UCSD-AML1 (cell line): ENCODE data around the gene ZNF821.
"Not testable (repeated sequence)": the region's sequence is repeated elsewhere in the genome, so short reads cannot be mapped to it uniquely, and the experiment has no call there.

Experiments used
- DNase-seq: peaks from one replicate; lab custom pipeline; 2025; ENCODE audit not compliant: unreplicated experiment; lab: John Stamatoyannopoulos, UW

Gene ZNF821

DNA sequence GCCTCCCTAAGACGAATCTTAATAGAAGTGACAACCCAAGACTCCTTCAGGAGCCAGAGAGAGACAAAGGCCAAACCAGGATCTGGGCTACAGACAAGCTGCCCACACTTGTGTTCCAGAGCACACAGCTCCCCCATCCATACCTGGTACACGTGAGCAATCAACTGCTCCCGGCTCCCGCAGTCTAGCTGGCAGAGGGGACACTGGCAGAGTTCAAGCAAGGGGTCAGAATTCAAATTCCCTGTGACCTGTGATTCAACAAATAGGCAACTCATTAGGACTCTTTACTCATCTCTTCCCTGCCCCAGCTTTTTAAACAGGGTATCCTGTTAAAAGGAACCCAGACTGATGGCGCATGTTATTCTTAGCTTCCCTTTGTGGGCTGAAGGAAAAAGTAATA is 20.0 kb downstream of the ZNF821 start:
- no peak for DNase-seq

DNA sequence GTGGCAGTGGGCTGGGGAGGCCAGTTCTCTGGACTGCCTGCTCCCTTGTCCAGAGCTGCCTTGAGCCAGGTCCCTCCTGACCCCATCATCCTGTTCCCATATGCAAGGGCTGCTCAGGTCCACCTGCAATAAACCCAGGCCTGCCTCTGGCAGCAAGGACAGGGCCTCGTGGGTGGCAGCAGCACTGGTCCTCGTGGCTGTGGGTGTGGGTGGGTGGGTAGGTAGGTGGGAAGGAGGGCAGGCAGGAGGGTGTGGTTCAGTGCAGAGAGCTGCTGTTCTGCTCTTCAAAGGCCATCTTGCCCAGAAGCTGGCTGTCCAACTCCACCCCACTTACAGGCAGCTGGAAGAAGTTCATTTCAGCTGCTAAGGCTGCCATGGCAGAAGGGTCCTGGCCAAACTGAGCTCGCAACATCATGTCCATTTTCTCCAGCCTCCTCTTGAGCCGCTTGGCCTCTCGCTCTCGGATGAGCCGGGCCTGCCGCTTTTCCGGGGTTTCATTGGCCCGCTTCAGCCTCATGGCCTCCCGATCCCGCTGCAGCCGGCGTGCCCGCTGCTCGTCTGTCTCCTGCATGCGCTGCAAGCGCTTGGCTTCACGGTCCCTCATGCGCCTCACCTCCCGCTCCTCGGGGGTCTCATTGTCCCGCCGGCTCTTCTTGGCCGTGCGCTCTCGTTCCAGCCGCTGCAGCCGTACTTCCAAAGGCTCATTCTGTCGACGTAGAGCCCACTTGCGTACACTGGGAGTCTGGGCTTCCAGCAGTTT is 24.0 kb downstream of the ZNF821 start:
- DNase-seq = no peak

DNA sequence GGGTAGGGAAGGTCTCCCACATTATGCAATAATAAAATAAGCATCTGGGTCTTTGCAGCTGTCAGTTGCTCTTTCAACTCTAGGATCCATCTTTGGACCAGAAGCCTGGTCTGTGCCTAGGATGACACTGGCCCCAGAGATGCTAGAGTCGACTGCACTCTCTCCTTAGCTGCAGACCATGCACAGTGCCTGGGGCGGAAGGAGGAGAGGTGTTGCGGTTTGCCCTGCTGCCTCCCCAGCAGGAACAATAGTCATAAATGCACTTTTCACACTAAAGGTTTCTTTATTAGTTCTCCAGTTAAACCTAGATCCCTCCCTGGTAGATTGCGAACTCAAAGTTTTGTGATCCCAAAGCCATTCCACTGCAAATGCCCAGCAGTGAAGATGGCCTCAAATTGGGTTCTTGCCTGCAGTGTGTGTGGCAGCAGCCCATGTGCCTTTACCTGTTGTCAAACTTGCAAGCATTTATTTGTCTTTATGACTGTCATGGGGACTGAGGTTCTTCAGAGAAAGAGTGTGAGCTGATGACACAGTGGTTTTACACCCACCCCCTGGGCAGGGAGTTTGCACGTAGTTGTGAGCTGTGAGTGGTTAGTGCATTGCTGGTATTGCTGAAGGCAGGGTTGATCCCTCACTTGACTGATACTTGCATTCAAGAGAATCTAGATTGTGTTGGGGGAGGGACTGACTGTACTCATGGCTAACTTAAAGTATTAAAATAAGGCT is 27.9 kb downstream of the ZNF821 start:
- no peak for DNase-seq

DNA sequence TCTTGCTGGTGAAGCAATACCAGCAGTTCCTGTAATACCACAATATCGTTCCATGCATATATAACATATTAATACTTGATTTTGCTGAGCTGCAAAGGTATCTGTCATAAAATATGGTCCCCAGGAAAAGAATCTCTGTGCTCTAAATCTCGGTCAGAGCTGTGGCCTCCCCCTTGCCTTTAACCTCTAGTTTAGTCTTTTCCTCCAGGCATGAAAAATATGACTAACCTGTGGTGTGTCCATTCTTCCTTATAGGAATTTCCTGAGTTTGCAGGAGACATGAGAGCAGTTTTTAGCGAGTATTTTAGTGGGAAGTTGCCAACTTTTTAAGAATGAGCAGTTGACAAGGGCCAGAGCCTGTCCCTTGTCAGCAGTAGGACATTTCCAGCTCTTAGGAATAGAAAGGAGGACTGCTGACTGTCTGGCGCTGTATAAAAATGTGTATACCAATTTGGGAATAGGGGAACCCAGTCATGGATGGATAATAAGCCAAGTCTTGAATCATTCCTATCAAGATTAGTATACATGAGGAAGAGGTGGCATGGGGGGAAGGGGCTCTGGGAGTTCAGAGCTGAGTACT is 29.5 kb downstream of the ZNF821 start:
- DNase-seq = no peak

DNA sequence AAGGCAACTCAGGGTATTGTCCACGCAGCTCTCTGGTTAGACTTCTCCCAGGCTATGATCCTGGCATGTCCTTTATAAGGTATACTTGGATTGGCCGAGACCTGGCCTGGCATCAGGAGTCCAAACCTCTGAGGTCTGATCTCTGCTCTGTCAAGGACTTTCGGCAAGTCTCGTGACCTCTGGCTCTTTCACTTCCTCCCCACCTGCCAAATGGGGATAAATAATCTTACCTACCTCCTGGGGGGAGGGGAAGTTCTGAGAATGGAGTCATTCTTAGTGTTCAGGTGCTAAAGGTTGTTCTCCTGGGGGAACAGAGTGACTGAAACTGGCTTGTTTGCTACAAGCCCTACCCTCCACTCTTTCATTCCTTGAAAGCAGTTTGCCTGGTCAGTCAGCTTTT is 30.6 kb downstream of the ZNF821 start:
- no peak for DNase-seq

DNA sequence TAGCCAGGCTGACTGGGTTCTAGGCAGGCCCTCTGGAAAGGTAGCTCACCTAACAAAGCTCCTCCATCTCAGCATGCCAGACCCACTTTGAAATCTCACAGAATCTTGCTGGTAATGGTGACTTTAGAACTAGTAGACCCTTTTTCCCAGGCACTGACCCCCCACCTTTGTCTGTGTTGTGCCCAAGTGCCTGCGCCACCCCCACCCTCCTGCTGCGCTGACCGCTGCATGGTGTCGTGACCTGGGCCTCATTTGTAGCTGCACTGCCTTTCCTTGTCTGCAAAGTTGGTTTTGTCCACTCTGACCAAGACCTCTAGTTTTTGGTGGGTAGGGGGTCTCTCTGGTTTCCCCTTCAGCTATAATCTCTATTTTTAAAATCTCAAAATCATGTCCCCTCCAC is 31.4 kb downstream of the ZNF821 start:
- no peak for DNase-seq

DNA sequence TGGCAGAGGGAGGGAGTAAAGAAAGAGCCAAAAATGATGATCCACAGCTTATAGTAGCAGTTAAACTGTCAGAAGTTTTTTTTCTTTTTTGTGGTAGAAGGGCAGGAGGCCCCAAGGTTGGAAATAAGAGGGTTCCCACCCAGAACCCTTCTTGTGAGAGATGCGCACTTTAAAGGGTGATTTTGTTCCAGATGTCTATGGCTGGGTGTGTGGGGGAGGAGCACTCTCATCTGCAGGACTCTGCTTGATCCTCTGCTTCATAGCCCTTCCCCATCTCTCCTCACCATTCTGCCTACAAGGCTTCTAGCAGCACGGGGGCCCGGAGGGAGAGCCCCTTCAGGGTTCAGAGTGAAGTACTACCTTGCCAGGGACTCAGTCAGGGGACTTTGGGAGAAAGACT is 31.8 kb downstream of the ZNF821 start:
- no peak for DNase-seq

DNA sequence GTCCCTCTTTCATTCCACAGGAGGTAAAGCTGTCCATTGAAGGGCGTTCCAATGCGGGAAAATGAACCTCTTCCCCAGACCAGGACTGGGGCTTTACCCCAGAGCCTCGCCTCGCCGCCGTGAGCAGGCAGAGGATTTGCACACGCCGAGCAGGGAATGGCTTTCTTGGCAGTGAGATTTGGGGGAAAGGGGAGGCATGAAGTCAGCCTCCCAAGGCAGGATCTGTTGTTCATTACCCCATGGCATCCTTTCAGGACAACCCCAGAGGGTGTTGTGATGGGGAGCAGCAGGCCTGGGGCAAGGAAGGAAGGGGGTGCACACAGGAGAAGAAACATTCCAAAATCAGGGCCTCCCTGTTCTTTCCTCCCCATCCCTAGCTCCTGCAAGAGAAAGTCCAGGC is 32.2 kb downstream of the ZNF821 start:
- no peak for DNase-seq

DNA sequence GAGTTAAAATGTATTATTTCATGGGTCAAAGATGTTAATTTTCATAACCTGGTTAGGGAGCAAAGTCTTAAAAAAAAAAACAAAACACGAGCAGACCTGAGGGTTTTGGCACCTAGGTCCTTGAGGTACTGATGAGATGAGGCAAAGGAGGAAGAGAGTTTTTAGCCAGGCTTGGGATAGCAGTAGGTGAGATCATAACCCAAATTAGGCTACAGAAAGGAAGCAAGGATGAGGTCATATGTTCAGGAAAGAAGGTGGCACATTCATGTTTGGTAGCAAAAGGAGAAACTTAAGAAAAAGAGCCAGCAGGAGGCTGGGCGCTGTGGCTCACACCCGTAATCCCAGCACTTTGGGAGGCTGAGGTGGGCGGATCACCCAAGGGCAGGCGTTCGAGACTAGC is 35.4 kb downstream of the ZNF821 start:
- no peak for DNase-seq

DNA sequence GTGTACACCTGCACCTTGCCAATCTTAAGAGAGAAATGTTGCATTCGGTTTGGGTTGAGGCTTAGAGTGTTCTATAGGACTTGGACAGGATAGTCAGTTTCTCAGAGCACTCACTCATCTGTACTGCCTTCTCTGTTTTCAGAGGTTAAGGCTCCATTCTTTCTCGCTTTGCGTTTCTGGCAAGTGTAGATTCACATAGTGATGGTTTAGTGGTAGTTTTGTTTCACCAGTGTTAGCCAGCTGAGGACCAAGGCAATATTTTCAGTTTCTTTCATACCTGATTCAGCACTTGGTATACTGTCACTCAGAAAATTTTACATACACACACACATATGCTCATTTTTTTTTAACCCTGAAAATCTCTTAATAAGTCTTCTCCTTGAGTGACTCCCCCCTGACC is 36.9 kb downstream of the ZNF821 start:
- DNase-seq = no peak

DNA sequence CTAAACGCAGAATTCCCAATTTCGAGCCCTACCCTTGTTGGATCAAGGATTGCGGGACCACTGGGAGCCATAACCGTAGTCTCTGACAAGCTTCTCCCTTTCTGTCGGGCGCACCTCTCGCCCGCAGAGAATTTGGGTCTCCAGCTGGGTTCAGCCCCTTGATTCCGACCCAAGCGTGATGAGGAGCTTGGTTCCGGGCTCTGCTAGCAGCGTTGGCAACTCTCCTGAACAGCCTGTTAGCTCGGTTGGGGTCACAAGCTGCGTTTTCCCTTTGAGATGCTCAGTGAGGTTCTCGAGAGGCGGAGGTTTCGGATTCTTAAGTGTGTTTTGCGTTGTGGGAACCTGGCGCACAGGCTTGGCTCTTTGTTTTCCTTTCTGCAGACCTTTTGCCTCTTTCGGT is 37.6 kb downstream of the ZNF821 start:
- no peak for DNase-seq

DNA sequence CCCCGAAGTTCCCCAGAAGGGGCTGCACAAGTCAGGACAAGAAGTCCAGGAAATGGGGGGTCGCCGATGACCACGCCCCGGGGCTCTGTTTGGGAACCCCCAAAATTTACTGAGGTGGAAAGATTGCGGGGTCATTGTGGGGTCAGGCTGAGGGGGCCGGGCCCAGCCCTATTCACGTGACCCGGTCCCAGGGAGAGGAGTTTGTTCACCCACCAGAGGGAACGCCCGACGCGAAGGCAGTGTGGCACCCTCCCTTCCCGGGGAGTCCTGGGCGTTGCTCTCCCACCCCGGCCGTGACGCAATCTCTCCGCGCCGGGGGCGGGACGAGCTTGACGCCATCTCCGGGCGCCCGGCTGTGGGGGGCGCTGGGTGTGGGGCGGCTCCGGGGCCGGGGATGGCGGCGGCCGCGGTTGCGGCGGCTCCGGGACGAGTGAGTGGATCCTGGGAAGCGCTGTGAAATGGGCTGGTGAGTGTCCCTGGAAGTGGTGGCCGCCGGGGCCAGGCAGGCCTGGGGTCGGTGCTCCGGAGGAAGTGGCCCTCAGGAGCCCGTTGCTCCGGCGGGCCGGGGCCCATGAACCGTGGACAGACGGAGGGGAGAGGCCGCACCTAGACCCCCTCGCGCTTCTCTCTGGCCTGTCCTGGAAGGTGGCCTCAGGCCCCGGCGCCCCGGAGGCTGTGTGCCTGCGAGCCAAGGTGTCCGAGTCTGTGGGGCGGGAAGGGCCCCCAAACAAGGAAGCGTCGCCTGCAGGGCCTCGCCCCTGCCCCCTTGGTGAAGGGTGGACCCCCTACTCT is 38.1 kb downstream of the ZNF821 start, which contains the start of gene ATXN1L:
Gene ATXN1L, plus strand, starts transcription at position 338 of the 792 bp plus-strand sequence. CDS start 3,765 bp downstream, outside the sequence.
- DNase-seq = peak; percentile 93

DNA sequence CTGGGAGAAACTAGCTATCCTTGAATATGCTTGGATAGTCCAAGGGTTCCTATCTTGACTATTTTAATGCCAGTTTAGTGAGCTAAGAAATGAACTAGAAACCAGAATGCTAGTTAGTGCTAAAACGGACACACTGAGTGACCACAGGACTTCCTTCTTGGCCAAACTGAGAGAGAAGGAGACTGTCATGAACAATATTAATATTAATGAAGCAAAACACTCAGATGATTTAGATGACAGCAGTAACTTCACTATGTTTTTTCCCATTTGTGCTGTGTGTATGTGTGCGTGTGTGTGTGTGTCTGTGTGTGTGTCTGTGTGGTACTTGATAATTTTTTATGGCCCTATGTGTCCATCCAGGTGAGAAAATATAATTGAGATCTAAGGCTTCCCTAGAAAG is 40.4 kb downstream of the ZNF821 start:
- no peak for DNase-seq

DNA sequence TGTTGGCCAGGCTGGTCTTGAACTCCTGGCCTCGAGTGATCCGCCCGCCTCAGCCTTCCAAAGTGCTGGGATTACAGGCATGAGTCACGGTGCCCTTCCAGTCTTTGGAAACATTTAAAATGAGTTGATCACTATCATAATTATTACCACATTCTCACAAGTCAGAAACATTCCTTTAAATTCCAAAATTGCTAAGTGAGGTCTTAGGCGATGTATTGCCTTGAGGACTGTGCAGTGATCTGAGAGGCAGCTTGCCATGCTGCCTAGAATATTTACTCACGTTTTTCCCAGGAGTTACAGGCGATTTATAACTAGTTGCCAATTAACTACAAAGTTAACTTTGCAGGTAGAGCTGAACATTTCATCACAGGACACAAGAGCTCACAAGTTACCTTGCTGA is 43.9 kb downstream of the ZNF821 start:
- DNase-seq = no peak

DNA sequence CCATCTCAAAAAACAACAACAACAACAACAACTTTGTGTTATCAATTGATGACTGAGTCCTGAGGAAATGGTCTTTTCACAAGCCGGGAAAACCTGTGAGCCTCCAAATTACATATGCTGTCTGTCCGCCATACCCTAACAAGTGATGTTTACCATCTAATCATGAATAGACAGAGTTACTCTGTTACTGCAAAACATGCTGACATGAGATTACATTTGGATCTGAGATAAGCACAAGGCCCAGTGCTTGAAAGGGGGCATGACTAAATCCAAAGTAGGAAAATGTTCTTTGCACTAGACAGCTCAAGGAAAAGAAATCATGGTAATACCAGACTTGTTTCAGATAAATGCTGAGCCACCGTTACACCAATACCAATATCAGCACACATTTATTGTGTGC is 46.8 kb downstream of the ZNF821 start:
- no peak for DNase-seq

DNA sequence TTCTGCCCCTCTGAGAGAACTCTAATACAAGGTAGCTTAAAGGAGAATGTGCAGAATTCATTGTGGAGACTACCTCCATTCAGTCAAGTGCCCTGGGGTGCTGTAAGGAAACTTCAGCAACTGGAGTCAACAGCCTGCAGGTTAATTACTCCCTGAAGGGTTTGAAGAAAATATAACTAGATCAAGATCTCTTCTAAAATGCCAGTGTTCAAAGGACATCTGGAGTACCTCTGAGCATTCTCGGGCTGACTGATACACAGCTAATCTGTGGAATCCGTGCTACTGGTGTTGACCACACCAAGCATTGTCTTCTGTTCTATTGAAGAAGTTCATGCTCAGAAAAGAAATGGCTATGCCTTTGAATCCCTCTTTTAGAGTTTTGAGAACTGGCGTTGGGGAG is 49.7 kb downstream of the ZNF821 start:
- DNase-seq = no peak

DNA sequence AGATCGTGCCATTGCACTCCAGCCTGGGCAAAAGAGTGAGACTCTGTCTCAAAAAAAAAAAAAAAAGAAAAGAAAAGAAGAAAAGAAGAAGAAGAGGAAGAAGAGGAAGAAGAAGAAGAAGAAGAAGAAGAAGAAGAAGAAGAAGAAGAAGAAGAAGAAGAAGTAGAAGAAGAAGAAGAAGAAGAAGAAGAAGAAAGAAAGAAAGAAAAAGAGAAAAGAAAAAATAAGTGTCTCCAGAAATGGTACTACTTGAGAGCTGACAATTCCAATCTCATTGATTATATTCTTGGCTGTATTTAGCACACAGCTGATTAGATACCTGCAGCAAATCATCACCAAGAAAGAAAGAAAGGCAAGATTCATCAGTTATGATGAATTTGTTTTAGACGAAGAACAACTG is 51.9 kb downstream of the ZNF821 start:
- not testable (repeated sequence) for DNase-seq

DNA sequence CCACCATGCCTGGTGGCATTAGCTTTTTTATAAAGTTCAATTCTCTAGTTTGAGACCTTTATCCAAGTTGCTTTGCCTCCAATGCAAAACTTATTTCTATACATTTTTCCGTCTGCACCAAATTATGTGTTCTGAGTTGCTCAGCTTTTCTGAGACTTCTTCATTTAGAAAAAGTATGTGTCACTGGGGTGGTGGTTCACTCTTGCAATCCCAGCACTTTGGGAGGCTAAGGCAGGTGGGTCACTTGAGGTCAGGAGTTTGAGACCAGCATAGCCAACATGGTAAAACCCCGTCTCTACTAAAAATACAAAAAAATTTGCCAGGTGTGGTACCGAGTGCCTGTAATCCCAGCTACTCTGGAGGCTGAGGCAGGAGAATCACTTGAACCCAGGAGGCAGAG is 52.3 kb downstream of the ZNF821 start:
- DNase-seq = not testable (repeated sequence)

DNA sequence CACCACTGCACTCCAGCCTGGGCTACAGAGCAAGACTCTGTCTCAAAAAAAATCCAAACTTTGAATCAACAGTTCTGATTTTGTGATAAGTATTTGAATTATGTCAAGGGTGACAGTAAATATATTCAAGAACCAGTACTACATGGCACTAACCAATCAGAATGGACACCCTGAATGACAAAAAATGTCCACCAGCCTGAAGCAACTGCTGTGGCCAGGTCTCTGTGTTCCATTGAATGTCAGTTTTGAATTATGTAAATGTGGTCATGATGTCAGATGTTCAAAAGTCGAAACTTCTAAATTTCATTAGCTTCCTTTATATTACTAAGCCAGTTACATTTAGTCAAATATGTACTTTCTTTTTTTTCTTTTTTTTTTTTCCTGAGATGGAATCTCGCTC is 53.6 kb downstream of the ZNF821 start:
- no peak for DNase-seq

DNA sequence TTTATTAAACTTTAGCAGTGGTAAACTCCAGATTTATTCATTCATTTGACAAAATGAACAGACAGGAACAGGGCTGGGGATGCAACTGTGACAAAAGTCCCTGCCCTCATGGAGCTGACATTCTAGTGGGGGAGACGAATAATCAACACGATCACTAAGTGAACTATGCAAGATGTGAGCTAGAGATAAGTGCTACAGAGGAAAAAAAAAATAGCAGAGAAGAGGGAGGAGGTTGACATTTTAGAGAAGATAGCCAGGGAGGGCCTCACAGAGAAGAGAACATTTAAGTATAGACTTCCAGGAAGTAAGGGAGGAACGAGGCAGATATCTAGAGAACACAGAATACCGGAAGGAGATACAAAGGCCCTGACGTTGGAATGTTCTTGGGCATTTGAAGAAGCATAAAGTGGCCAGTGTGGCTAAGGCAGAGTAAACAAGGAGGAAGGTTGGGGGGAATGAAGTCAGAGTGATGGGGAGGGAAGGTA is 57.4 kb downstream of the ZNF821 start:
- no peak for DNase-seq

DNA sequence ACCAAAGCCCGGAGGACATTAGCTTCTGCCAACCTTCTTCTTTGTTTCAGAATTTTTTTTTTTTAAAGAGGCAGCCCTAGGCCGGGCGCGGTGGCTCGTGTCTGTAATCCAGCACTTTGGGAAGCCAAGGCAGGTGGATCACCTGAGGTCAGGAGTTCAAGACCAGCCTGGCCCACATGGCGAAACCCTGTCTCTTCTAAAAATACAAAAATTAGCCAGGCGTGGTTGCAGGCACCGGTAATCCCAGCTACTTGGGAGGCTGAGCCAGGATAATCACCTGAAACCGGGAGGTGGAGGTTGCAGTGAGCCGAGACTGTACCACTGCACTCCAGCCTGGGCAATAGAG is 66.9 kb downstream of the ZNF821 start:
- not testable (repeated sequence) for DNase-seq
